Cardiac muscle cell (in vitro differentiated cells and primary cell): ENCODE measurements around the gene LRRC57. TPM values are rescaled to one million over a fixed set of nuclear protein-coding genes. Genes with fewer than 3 reads are reported as not detected.
A peak's percentile ranks its signal among the peaks of the same experiment; 100 is the strongest.

Source experiments
- DNase-seq, 2 donors: peaks; one replicate each; pipeline versions ENCODE4 v3.0.0 to v3.0.0-alpha.2; 2010 to 2017; ENCODE audit warnings: low read depth in 1 of 2, low spot score in 1 of 2
- H3K27ac ChIP-seq: fragments of 200-600 bp; sonication (generic); 2 replicates; pipeline ENCODE4 v1.5.1; 2016
- H3K27me3 ChIP-seq: fragments of 200-600 bp; sonication (generic); 2 replicates; pipeline ENCODE4 v1.6.0; 2016; ENCODE audit warnings: control low read depth
- H3K36me3 ChIP-seq: fragments of 200-600 bp; sonication (generic); 2 replicates; pipeline ENCODE4 v1.5.1; 2016; ENCODE audit warnings: control low read depth
- H3K4me1 ChIP-seq: fragments of 200-600 bp; sonication (generic); 2 replicates; pipeline ENCODE4 v1.8.1; 2017; ENCODE audit warnings: low read depth, mild to moderate bottlenecking, mixed run types
- H3K4me3 ChIP-seq: fragments of 200-600 bp; sonication (generic); 2 replicates; pipeline ENCODE4 v1.5.1; 2016; ENCODE audit warnings: mild to moderate bottlenecking
- H3K9me3 ChIP-seq: fragments of 200-600 bp; sonication (generic); 2 replicates; pipeline ENCODE4 v1.5.1; 2017; ENCODE audit warnings: low read depth, mild to moderate bottlenecking, control low read depth
- polyA plus RNA-seq: library from polyadenylated mRNA; unstranded; fragments of >200 nt; fragmentation: Nextera tagmentation; extraction: Ambion mirVana; gene quantifications from 2 replicates; pipeline ENCODE4 v1.2.1, GENCODE V29; 2016
- total RNA-seq: library from RNA; depleted of rRNA; stranded (reverse); fragments of >200 nt; gene quantifications from 2 replicates; pipeline ENCODE4 v1.2.3, GENCODE V29; 2016
- TF ChIP-seq, protein P1 (sequence below): IDR thresholded peaks from 2 replicates; pipeline ENCODE4 v1.5.1; 2012; ENCODE audit warnings: low read depth, mild to moderate bottlenecking, low read length

Gene LRRC57
- total and polyA plus RNA-seq, 2 experiments from 2014 or later: 7.5 to 10.7 TPM

DNA sequence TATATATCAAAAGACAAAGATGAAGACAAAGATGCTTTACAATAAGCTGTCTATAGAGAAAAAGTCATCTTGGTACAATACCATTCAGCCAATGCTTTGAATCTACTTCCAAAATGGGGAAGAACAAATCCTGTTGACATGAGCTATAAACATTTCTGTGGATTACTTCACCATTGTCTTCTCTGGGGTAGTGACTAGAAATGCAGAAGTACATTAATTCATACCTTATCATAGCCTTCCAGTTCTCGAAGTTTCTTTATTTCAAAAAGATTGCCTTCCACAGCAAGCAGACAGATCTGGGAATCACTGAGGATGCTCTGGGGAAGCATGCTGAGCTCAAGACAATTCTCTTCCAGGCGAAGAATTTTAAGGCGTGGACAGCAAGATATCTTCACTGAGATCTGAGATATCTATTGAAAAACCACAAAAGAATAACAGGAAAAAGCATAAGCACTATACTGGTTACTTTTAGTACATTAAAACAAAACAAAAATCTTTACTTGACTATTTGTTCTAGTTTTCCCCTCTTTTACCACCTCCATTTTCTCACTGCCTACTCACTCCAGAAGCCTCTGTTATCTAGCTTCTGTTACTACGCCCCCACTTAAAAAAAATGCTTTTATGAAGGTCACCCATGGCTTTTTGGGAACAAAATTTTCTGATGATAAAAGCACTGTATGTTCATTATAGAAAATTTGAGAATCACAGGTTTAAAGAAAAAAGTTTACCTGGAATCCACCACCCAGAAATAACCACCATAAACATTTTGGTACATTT is 3.6 kb downstream of the LRRC57 start:
- Histone ChIP-seq H3K27me3 (no peaks in the 10 kb centered on the region), H3K4me1 (peaks cover 3% of the 10 kb centered on the region), H3K9me3 (no peaks in the 10 kb centered on the region), H3K27ac (no peak overlapping the region), H3K4me3 (no peak overlapping the region), H3K36me3 (peaks cover 21% of the 10 kb centered on the region)
- TF ChIP-seq, protein P1, sequence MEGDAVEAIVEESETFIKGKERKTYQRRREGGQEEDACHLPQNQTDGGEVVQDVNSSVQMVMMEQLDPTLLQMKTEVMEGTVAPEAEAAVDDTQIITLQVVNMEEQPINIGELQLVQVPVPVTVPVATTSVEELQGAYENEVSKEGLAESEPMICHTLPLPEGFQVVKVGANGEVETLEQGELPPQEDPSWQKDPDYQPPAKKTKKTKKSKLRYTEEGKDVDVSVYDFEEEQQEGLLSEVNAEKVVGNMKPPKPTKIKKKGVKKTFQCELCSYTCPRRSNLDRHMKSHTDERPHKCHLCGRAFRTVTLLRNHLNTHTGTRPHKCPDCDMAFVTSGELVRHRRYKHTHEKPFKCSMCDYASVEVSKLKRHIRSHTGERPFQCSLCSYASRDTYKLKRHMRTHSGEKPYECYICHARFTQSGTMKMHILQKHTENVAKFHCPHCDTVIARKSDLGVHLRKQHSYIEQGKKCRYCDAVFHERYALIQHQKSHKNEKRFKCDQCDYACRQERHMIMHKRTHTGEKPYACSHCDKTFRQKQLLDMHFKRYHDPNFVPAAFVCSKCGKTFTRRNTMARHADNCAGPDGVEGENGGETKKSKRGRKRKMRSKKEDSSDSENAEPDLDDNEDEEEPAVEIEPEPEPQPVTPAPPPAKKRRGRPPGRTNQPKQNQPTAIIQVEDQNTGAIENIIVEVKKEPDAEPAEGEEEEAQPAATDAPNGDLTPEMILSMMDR: no peak
- DNase-seq: no peak

DNA sequence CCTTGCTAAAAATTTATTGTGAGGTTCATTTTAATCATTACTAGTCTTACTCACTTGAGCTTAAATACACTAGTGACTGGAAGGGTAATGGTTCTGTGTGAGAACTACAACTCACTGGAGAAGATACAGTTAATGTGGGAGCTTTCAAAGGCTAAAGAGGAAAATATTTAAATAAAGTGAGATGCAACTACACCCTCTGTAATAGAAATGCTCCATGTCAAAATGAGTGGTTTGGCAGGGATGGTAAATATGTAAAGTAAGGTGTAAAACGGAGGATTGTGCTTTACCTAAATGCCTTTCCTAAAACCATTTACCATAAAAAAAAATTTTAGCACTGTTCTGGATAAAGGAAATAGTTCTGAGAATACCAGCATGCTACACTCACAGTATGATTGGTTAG is 15.3 kb downstream of the LRRC57 start:
- no peak overlapping the region for H3K27ac ChIP-seq
- no peak overlapping the region for H3K4me3 ChIP-seq
- no peaks in the 10 kb centered on the region for H3K27me3 ChIP-seq
- TF ChIP-seq, protein P1: no peak
- H3K9me3 ChIP-seq: no peaks in the 10 kb centered on the region
- DNase-seq: no peak
- peaks cover 28% of the 10 kb centered on the region for H3K36me3 ChIP-seq
- H3K4me1 ChIP-seq: no peaks in the 10 kb centered on the region

DNA sequence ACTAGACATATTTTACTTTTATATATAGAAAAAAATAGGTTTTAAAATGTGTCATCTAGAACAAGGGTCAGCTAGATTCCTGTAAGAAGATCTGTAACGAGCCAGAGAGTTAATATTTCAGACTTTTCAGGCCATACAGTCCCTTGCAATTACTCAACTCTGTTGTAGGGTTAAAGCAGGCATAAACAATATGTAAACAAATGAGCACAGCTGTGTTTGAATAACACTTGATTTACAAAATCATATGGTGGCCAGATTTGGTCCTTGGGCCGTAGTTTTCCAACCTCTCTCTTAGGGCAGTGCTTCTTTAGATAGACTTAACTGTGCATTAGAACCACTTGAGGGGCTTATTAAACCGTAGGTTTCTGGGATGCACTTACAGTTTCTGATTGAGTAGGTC is 19.6 kb downstream of the LRRC57 start:
- no peak for DNase-seq
- Histone ChIP-seq H3K27ac (no peak overlapping the region), H3K27me3 (no peaks in the 10 kb centered on the region), H3K4me3 (no peak overlapping the region), H3K36me3 (peaks cover 28% of the 10 kb centered on the region), H3K9me3 (no peaks in the 10 kb centered on the region), H3K4me1 (no peaks in the 10 kb centered on the region)
- TF ChIP-seq, protein P1: no peak

- TF ChIP-seq, protein P1: no peak
- Histone ChIP-seq H3K4me3 (no peak overlapping the region), H3K27me3 (no peaks in the 10 kb centered on the region), H3K4me1 (no peaks in the 10 kb centered on the region), H3K27ac (no peak overlapping the region), H3K36me3 (peaks cover 6% of the 10 kb centered on the region), H3K9me3 (no peaks in the 10 kb centered on the region)
- no peak for DNase-seq
These were observed 25.3 kb downstream of the LRRC57 start for GRCh38 chr15:42523331-42523730.

DNA sequence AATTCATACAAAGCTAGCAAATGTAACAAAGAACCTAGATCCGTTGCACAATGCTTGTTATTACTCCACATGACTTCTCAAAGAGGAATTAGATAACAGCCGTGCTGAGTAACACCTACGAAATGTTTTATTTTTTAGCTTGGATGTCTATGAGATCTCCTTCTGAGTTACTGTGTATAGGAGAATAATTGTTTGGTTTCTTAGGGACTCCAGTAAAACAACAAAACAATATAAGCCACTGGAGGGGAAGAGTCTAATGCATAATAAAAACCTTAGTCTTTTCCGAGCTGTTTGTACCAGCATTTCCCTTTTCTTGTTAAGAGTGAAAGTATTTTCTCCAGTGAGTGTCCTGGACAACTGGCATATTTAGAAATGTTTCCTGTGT is 37.6 kb downstream of the LRRC57 start:
- Histone ChIP-seq H3K9me3 (no peaks in the 10 kb centered on the region), H3K27ac (no peak overlapping the region), H3K36me3 (peaks cover 3% of the 10 kb centered on the region), H3K4me3 (no peak overlapping the region), H3K4me1 (peaks cover 8% of the 10 kb centered on the region), H3K27me3 (no peaks in the 10 kb centered on the region)
- peak in 1 of 2 donors; percentile 84 for DNase-seq
- TF ChIP-seq, protein P1: no peak
